Hindlimb muscle (tissue), 1 donor: ENCODE measurements around the gene CENPC. TPM values are rescaled to one million over a fixed set of nuclear protein-coding genes. Genes with fewer than 3 reads are reported as not detected.
"Not testable (repeated sequence)": the region's sequence is repeated elsewhere in the genome, so short reads cannot be mapped to it uniquely, and the experiment has no call there.

ENCODE experiments used
- DNase-seq: peaks from one replicate; pipeline ENCODE4 v3.0.0-alpha.2; 2013
- polyA plus RNA-seq: library from polyadenylated mRNA; unstranded; fragments of 120-200 nt; gene quantifications from one replicate; pipeline ENCODE4 v1.2.1, GENCODE V29; 2013; ENCODE audit not compliant: insufficient read length

Gene CENPC
- polyA plus RNA-seq, 1 donor = 12.9 TPM

GRCh38 chr4:67549123-67549522 lies 3.8 kb upstream of the CENPC start:
- peak; percentile 6 for DNase-seq

DNA sequence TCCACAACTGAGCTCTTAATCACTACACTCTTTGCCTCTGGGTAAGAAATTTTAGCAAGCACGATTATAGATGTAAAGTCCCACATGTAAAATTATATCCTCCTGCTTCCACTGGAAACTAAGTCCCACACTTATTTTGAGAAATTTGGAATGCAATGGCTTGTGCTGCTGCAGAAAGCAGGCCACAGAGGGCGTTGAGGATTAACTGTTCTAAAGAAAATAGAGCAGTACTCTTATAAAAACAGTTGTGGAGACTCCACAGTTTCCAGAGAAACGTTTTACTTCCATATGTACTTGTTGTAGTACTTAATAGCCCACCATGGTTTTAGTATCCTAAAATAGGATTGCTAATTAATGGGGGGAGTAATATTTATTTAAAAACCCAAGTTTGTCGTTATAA lies 1.7 kb upstream of the CENPC start:
- no peak for DNase-seq

DNA sequence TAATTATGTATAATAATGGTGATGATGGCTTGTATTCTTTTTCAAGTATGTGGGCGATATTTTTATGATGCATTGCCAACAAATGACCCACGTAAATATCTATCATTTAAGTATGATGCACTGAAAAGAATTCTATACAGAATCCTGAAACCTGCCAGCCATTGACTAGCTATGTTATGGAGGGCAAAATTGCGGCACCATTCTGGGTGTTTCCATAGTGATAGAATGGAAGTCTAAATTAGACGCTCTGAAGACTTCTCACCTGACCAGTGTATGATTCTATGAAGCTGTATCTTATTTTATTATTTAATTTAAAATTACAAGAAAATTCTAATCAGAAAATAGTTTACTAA lies 677 bp upstream of the CENPC start:
- no peak for DNase-seq

GRCh38 chr4:67542076-67542475 lies 3.2 kb downstream of the CENPC start:
- DNase-seq = no peak

- DNase-seq = no peak
These were observed 5.5 kb downstream of the CENPC start for GRCh38 chr4:67539830-67540229.

- DNase-seq = no peak
These were observed 9.9 kb downstream of the CENPC start for GRCh38 chr4:67535280-67535840.

DNA sequence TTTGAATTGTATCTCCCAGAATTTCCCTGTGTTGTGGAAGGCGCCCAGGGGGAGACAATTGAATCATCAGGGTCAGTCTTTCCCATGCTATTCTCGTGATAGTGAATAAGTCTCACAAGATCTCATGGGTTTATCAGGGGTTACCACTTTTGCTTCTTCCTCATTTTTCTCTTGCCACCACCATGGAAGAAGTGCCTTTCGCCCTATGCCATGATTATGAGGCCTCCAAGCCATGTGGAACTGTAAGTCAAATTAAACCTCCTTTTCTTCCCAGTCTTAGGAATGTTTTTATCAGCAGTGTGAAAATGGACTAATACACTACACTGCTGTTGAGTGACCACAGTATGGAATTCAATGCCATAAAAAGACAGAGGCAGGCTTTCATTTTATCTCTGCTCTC lies 12.2 kb downstream of the CENPC start:
- no peak for DNase-seq

DNA sequence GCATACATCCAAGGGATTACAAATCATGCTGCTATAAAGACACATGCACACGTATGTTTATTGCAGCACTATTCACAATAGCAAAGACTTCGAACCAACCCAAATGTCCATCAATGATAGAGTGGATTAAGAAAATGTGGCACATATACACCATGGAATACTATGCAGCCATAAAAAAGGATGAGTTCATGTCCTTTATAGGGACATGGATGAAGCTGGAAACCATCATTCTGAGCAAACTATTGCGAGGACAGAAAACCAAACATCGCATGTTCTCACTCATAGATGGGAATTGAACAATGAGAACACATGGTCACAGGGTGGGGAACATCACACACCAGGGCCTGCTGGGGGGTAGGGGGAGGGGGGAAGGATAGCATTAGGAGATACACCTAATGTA lies 12.9 kb downstream of the CENPC start:
- not testable (repeated sequence) for DNase-seq

DNA sequence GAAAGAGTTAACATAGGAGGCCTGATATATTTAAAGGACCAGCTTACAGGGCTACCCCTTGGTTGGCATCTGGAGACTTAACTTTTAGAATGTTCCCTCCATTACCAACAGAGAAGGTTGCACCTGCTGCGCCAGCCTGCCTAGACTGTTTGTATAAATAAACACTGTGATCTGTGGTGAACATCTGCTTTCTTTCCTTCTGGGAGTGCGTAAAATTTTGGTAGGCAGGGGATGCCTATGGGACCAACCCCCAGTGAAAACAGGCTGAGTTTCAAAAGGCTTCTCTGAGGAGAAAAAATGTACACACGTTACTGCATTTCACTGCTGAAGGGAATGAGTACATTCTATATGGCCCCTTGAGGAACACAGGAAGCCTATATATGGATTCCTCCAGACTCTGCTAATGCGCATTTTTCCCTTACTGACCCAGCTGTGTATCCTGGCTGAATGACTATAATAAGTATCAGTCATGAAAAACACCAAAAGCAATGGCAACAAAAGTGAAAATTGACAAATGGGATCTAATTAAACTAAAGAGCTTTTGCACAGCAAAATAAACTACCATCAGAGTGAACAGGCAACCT lies 13.8 kb downstream of the CENPC start:
- no peak for DNase-seq

DNA sequence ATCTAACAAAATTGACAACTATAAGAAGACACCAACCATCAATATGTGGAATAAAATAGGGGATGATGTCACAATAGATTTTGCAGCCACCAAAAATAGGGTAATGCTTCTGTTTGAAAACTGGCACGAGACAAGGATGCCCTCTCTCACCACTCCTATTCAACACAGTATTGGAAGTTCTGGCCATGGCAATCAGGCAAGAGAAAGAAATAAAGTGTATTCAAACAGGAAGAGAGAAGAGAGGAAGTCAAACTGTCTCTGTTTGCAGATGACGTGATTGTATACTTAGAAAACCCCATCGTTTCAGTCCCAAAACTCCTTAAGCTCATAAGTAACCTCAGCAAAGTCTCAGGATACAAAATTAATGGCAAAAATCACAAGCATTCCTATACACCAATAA lies 21.2 kb downstream of the CENPC start:
- DNase-seq = not testable (repeated sequence)

- DNase-seq = no peak
These were observed 22.2 kb downstream of the CENPC start for GRCh38 chr4:67522851-67523671.

DNA sequence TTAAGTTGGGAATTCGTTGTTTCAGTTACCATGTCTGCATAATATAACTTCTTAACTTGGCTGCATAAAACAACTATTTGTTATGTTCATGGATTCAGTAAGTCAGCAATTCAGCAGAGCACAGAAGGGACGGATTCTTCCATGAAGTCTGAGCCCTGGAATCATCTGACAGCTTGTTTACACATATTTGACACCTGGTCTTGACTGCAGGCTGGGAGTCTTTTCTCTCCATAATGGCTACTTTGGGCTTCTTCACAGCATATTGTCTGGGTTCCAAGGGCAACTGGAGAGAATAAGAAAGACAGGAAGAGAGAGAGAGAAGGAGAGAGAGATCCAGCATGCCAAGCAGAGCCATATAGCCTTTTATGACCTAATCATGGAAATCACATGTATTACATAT lies 23.1 kb downstream of the CENPC start:
- no peak for DNase-seq

- no peak for DNase-seq
These were observed 23.8 kb downstream of the CENPC start for GRCh38 chr4:67521506-67521905.

GRCh38 chr4:67520141-67520540 lies 25.2 kb downstream of the CENPC start:
- no peak for DNase-seq

DNA sequence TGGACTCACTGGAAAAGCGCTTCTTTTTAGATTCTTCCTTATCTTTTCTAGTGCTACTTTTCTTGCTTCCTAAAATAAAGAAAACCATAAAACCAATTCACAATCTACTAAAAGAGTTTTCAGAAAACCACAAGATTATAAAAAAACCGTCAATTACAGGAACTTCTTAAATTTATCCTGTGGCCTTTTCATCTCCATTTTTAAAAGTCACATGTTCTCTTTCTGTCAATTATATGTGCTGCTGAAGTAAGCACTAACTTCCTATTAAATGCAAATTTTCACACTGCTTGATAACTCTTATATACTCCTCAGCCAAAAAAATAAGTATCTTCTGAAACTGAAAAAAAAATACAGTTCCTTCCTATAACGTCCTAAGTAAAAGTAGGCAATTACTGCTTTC lies 32.8 kb downstream of the CENPC start:
- no peak for DNase-seq

DNA sequence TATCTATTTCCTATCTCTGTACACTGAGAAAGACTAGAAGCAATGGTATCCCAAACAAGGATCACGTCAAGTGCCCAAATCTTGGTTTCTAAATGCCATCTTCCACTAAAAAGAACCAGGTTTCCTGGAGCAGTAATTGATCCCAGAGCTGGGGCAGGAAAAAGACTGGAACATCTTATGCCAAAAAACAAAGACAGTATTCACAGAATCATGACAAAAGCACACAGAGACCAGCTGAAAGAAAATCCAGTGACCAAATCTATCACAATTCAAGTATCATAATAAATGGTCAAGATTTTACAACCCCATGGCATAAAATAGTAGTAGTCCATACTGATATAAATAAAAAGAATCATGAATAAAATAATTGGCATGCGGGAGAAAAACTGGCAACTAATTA lies 44.9 kb downstream of the CENPC start:
- DNase-seq = no peak

- no peak for DNase-seq
These were observed 45.5 kb downstream of the CENPC start for GRCh38 chr4:67499799-67500198.

GRCh38 chr4:67483868-67484602 lies 61.3 kb downstream of the CENPC start:
- DNase-seq = no peak

DNA sequence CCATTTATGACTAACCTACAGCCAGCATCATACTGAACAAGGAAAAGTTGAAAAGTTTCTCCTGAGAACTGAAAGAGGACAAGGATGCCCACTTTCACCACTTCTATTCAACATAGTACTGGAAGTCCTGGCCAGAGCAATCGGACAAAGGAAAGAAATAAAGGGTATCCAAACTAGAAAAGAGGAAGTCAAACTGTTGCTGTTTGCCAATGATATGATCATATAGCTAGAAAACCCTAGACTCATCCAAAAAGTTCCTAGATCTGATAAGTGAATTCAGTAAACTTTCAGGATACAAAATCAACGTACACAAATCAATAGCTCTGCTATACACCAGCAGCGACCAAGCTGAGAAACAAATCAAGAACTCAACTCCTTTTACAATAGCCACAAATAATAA lies 64.5 kb downstream of the CENPC start:
- no peak for DNase-seq

DNA sequence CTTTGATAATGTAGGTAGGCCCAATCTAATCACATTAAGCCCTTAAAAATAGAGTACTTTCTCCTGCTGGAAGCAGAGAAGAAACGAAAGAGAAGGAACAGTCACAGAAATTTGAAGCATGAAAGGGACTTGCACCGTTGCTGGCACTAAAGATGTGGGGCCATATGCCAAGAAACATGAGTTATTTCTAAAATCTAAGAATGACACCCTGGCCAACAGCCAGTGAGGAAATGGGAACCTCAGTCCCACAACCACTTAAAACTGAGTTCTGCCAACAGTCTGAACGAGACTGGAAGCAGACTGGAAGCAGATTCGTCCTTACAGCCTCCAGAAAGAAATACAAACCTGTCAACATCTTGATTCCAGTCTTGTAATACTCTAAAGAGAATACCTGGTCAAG lies 70.1 kb downstream of the CENPC start:
- DNase-seq = no peak

- DNase-seq = no peak
These were observed 74.4 kb downstream of the CENPC start for GRCh38 chr4:67470871-67471270.

- no peak for DNase-seq
These were observed 76.5 kb downstream of the CENPC start for GRCh38 chr4:67468830-67469229.

GRCh38 chr4:67466751-67467150 lies 78.6 kb downstream of the CENPC start:
- no peak for DNase-seq

GRCh38 chr4:67465763-67466052 lies 79.6 kb downstream of the CENPC start:
- DNase-seq = no peak
